Fibroblast of skin of back (primary cell): Measurements from ENCODE around the gene ENTPD8.
"Not testable (repeated sequence)": the region's sequence is repeated elsewhere in the genome, so short reads cannot be mapped to it uniquely, and the experiment has no call there.

Experiments
- DNase-seq: peaks from one replicate; pipeline ENCODE4 v3.0.0-alpha.2; 2013

ENTPD8 gene

GRCh38 chr9:137475666-137476065, 34.5 kb upstream of the ENTPD8 start:
- no peak for DNase-seq

- DNase-seq: no peak
These were observed 33.1 kb upstream of the ENTPD8 start for GRCh38 chr9:137474271-137474670.

- no peak for DNase-seq
These were observed 29.6 kb upstream of the ENTPD8 start for GRCh38 chr9:137470785-137471184.

GRCh38 chr9:137467896-137468295, 26.7 kb upstream of the ENTPD8 start:
- DNase-seq: no peak

- no peak for DNase-seq
These were observed 26.0 kb upstream of the ENTPD8 start for GRCh38 chr9:137467161-137467581.

- DNase-seq: not testable (repeated sequence)
These were observed 25.4 kb upstream of the ENTPD8 start for GRCh38 chr9:137466389-137467085.

GRCh38 chr9:137465720-137466388, 24.7 kb upstream of the ENTPD8 start:
- no peak for DNase-seq

GRCh38 chr9:137465000-137465719, 24.0 kb upstream of the ENTPD8 start:
- no peak for DNase-seq

- no peak for DNase-seq
These were observed 23.3 kb upstream of the ENTPD8 start for GRCh38 chr9:137464291-137464999.

GRCh38 chr9:137463931-137464290, 22.8 kb upstream of the ENTPD8 start:
- DNase-seq: no peak

GRCh38 chr9:137462986-137463930, 22.1 kb upstream of the ENTPD8 start:
- DNase-seq: no peak

GRCh38 chr9:137462396-137462985, 21.3 kb upstream of the ENTPD8 start:
- DNase-seq: no peak

GRCh38 chr9:137461663-137462395, 20.7 kb upstream of the ENTPD8 start:
- no peak for DNase-seq

- DNase-seq: no peak
These were observed 20.1 kb upstream of the ENTPD8 start for GRCh38 chr9:137461316-137461662.

GRCh38 chr9:137460363-137461315, 19.5 kb upstream of the ENTPD8 start:
- DNase-seq: no peak

- no peak for DNase-seq
These were observed 18.6 kb upstream of the ENTPD8 start for GRCh38 chr9:137459601-137460362.

- peak; percentile 89 for DNase-seq
These were observed 18.0 kb upstream of the ENTPD8 start, which contains the start of gene NSMF for GRCh38 chr9:137459152-137459600. TSS of gene NSMF (minus strand) at chr9:137459334. CDS start at chr9:137459102, 232 bp downstream.
